Activated CD8-positive, alpha-beta T cell treated with anti-CD3 and anti-CD28 coated beads, Interleukin-2, amount 10 ng/mL, durations not matched to agents 7 days and 5 days (primary cell): Measurements from ENCODE around the gene CATSPER3. TPM values are rescaled to one million over a fixed set of nuclear protein-coding genes. Genes with fewer than 3 reads are reported as not detected.

ENCODE experiments used
- ATAC-seq: fragments of 150-1000 bp; cut with Tn5 transposase; one replicate; pipeline ENCODE4 v1.10.0; 2021; ENCODE audit warnings: moderate library complexity
- CTCF ChIA-PET: fragments of 350-600 bp; sonication (Branson Sonifier 250); formaldehyde crosslinking; loops from one replicate; lab custom pipeline; 2021; ENCODE audit warnings: antibody characterized with exemption; lab: Charles Lee
- POLR2A ChIA-PET: fragments of 350-600 bp; sonication (Branson Sonifier 250); formaldehyde crosslinking; loops from one replicate; lab custom pipeline; 2021; ENCODE audit warnings: antibody characterized with exemption; lab: Charles Lee
- DNase-seq: peaks from one replicate; pipeline ENCODE4 v3.0.0-alpha.2; 2020
- H3K27ac Mint-ChIP-seq: one replicate; pipeline ENCODE4 v1.8.0; 2021; ENCODE audit warnings: mild to moderate bottlenecking, mixed read lengths
- H3K27me3 Mint-ChIP-seq: one replicate; pipeline ENCODE4 v1.8.0; 2021; ENCODE audit warnings: low read depth, mixed read lengths
- H3K36me3 Mint-ChIP-seq: one replicate; pipeline ENCODE4 v1.8.0; 2021; ENCODE audit warnings: low read depth, mixed read lengths
- H3K4me1 Mint-ChIP-seq: one replicate; pipeline ENCODE4 v1.8.0; 2021; ENCODE audit warnings: low read depth, mixed read lengths
- H3K4me3 Mint-ChIP-seq: one replicate; pipeline ENCODE4 v1.8.0; 2021; ENCODE audit warnings: mild to moderate bottlenecking, mixed read lengths
- H3K9me3 Mint-ChIP-seq: one replicate; pipeline ENCODE4 v1.8.0; 2022; ENCODE audit warnings: mixed read lengths; ENCODE audit not compliant: insufficient read depth
- total RNA-seq, 2 experiments: library from RNA; stranded (reverse); gene quantifications; one replicate each; pipeline ENCODE4 v1.2.3, GENCODE V29; 2021

Gene CATSPER3
- total RNA-seq, 2 experiments from 2014 or later, result 0.68 to 0.89 TPM

DNA sequence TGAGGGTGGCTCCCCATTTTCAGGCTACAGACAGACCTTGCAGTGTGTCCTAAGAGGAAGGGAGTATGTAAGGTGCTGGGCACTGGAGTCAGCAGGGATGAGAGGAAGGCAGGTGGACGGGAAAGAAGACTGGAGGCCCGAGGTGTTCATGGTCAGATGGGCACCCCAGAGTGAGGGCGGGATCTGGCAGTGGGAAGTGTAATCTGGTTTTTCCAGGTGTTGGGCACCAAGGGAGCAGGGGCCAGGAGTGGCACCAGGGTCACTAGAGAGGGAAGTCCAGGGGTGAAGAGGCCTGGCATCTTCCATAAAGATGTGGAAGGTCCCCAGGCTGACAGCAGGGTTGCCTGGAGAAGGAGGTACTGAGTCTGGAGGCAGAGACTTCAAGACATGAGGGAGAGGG lies 36.7 kb downstream of the CATSPER3 start:
- Mint-ChIP-seq H3K4me3 (no peak overlapping the region), H3K9me3 (no peaks in the 10 kb centered on the region), H3K36me3 (no peaks in the 10 kb centered on the region), H3K27ac (no peak overlapping the region), H3K27me3 (peaks cover 12% of the 10 kb centered on the region), H3K4me1 (no peaks in the 10 kb centered on the region)
- ATAC-seq (no peak), DNase-seq (no peak)
- CTCF ChIA-PET, result no interaction called here
- POLR2A ChIA-PET, result no interaction called here

- Mint-ChIP-seq H3K4me3 (no peak overlapping the region), H3K4me1 (no peaks in the 10 kb centered on the region), H3K27me3 (peaks cover 9% of the 10 kb centered on the region), H3K9me3 (no peaks in the 10 kb centered on the region), H3K27ac (no peak overlapping the region), H3K36me3 (no peaks in the 10 kb centered on the region)
- ChIA-PET CTCF (no interaction called here), POLR2A (interaction anchor here (1.0 kb wide), 1 partner anchor 9 kb away, joined by 3 read pairs; no protein-coding TSS in a partner anchor)
- no peak for ATAC-seq
- no peak for DNase-seq
These were observed 37.4 kb downstream of the CATSPER3 start for GRCh38 chr5:135005076-135005475.

GRCh38 chr5:135007305-135007704 lies 39.6 kb downstream of the CATSPER3 start:
- H3K9me3 Mint-ChIP-seq, result no peaks in the 10 kb centered on the region
- no peaks in the 10 kb centered on the region for H3K4me1 Mint-ChIP-seq
- CTCF ChIA-PET, result no interaction called here
- DNase-seq, result no peak
- ATAC-seq, result no peak
- POLR2A ChIA-PET, result no interaction called here
- H3K4me3 Mint-ChIP-seq, result no peak overlapping the region
- H3K36me3 Mint-ChIP-seq, result no peaks in the 10 kb centered on the region
- H3K27ac Mint-ChIP-seq, result no peak overlapping the region
- H3K27me3 Mint-ChIP-seq, result peaks cover 3% of the 10 kb centered on the region

DNA sequence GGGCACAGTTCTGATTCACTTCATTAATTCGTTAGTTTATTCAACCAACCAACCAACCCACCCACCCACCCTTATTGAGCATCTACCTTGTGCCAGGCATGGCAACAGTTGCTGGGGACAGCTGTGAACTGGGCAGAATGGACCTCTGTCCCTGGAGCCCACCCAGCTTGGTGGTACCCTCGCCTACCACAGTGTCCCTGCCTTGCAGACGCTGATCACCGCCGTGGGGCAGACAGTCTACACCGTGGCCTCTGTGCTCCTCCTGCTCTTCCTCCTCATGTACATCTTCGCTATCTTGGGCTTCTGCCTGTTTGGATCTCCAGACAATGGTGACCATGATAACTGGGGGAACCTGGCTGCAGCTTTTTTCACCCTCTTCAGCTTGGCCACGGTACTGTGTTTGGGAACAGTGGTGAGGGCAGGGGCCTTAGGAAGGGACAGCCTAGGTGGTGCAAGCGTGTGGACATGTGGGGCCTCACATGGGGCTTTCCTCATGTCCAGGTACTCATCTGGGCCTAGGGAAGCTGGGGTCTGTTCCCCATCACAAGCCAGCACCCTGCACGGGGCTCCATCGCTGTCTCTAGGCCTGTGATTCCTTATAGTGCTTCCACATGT lies 40.1 kb downstream of the CATSPER3 start:
- ChIA-PET CTCF (no interaction called here), POLR2A (no interaction called here)
- Mint-ChIP-seq H3K36me3 (no peaks in the 10 kb centered on the region), H3K4me3 (no peak overlapping the region), H3K27ac (no peak overlapping the region), H3K9me3 (no peaks in the 10 kb centered on the region), H3K4me1 (no peaks in the 10 kb centered on the region), H3K27me3 (no peaks in the 10 kb centered on the region)
- no peak for ATAC-seq
- DNase-seq, result no peak

DNA sequence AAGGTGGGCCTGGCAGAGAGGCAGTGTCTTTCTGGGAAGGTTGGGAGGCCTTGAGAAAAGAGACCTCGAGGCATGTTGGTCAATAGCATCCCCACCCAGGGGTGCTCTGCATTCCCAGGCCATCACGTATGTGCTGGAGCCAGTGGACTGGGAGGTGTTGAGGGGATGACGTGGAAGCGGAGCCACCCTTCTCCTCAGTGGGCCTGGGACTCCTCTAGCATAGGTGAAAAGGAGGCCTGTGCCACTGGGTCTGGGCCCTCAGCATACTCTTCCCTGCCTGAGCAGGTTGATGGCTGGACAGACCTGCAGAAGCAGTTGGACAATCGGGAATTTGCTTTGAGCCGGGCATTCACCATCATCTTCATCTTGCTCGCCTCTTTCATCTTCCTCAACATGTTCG lies 40.8 kb downstream of the CATSPER3 start:
- Mint-ChIP-seq H3K4me1 (no peaks in the 10 kb centered on the region), H3K4me3 (no peak overlapping the region), H3K27ac (no peak overlapping the region), H3K27me3 (no peaks in the 10 kb centered on the region), H3K9me3 (no peaks in the 10 kb centered on the region), H3K36me3 (no peaks in the 10 kb centered on the region)
- ATAC-seq (no peak), DNase-seq (no peak)
- CTCF ChIA-PET, result no interaction called here
- POLR2A ChIA-PET, result no interaction called here

- POLR2A ChIA-PET, result no interaction called here
These were observed 41.5 kb downstream of the CATSPER3 start for GRCh38 chr5:135008981-135009735.

DNA sequence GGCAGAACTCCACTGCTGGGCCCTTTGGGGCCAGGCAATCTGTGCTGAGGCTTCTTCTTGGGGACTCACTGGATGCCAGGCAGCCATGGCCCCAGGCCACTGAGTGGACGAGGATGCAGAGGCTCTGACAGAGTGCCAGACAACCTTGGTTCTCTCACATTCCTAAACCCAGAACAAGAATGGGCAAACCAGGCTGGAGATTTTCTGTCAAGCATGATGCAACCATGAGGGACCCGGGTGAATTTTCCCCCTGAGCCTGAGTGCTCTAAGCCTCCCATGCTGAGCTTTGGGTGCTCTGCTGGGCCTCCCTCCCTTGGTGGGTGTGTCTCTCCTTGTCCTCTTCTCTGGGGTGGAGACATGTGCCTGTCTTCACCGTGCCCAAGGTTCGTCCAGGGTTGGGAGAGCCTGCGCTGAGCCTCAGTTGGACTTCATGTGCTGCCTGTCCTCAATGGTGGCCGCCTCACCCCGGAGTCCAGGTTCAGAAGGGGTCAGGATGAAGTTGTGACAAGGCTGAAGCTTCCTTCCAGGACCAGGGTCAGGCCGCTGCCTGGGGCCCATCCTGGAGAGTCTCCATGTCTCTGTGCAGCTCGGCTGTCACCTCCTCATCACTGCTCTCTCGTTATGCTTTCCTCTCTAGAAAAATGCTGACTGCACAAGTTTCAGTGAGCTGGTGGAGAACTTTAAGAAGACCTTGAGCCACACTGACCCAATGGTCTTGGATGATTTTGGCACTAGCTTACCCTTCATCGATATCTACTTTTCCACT lies 42.2 kb downstream of the CATSPER3 start:
- H3K27me3 Mint-ChIP-seq, result no peaks in the 10 kb centered on the region
- H3K4me1 Mint-ChIP-seq, result no peaks in the 10 kb centered on the region
- no peak overlapping the region for H3K27ac Mint-ChIP-seq
- CTCF ChIA-PET, result no interaction called here
- no peak for ATAC-seq
- no peaks in the 10 kb centered on the region for H3K36me3 Mint-ChIP-seq
- no peak for DNase-seq
- POLR2A ChIA-PET, result no interaction called here
- no peak overlapping the region for H3K4me3 Mint-ChIP-seq
- H3K9me3 Mint-ChIP-seq, result no peaks in the 10 kb centered on the region

More at GRCh38 chr5:135008981-135009735, 41.5 kb downstream of the CATSPER3 start:
- no peak for ATAC-seq
- CTCF ChIA-PET, result no interaction called here
- H3K27ac Mint-ChIP-seq, result no peak overlapping the region
- DNase-seq, result no peak
- H3K4me1 Mint-ChIP-seq, result no peaks in the 10 kb centered on the region
- no peak overlapping the region for H3K4me3 Mint-ChIP-seq
- no peaks in the 10 kb centered on the region for H3K36me3 Mint-ChIP-seq
- no peaks in the 10 kb centered on the region for H3K9me3 Mint-ChIP-seq
- H3K27me3 Mint-ChIP-seq, result no peaks in the 10 kb centered on the region

- H3K4me1 Mint-ChIP-seq, result no peaks in the 10 kb centered on the region
- POLR2A ChIA-PET, result no interaction called here
- CTCF ChIA-PET, result no interaction called here
These were observed 43.0 kb downstream of the CATSPER3 start for GRCh38 chr5:135010502-135011354.

GRCh38 chr5:135011355-135012032 lies 43.8 kb downstream of the CATSPER3 start:
- Mint-ChIP-seq H3K27ac (no peak overlapping the region), H3K9me3 (no peaks in the 10 kb centered on the region), H3K4me1 (no peaks in the 10 kb centered on the region), H3K27me3 (no peaks in the 10 kb centered on the region), H3K36me3 (no peaks in the 10 kb centered on the region), H3K4me3 (no peak overlapping the region)
- CTCF ChIA-PET, result no interaction called here
- ATAC-seq (no peak), DNase-seq (no peak)
- POLR2A ChIA-PET, result no interaction called here

More at GRCh38 chr5:135010502-135011354, 43.0 kb downstream of the CATSPER3 start:
- no peak for DNase-seq
- H3K27me3 Mint-ChIP-seq, result no peaks in the 10 kb centered on the region
- H3K36me3 Mint-ChIP-seq, result no peaks in the 10 kb centered on the region
- H3K9me3 Mint-ChIP-seq, result no peaks in the 10 kb centered on the region
- no peak overlapping the region for H3K4me3 Mint-ChIP-seq
- no peak for ATAC-seq
- H3K27ac Mint-ChIP-seq, result no peak overlapping the region

- DNase-seq (no peak), ATAC-seq (no peak)
- no peak overlapping the region for H3K27ac Mint-ChIP-seq
- H3K27me3 Mint-ChIP-seq, result no peaks in the 10 kb centered on the region
- no peaks in the 10 kb centered on the region for H3K9me3 Mint-ChIP-seq
- no peaks in the 10 kb centered on the region for H3K36me3 Mint-ChIP-seq
- H3K4me1 Mint-ChIP-seq, result no peaks in the 10 kb centered on the region
- H3K4me3 Mint-ChIP-seq, result no peak overlapping the region
- ChIA-PET POLR2A (no interaction called here), CTCF (no interaction called here)
These were observed 44.4 kb downstream of the CATSPER3 start for GRCh38 chr5:135012033-135012588.

DNA sequence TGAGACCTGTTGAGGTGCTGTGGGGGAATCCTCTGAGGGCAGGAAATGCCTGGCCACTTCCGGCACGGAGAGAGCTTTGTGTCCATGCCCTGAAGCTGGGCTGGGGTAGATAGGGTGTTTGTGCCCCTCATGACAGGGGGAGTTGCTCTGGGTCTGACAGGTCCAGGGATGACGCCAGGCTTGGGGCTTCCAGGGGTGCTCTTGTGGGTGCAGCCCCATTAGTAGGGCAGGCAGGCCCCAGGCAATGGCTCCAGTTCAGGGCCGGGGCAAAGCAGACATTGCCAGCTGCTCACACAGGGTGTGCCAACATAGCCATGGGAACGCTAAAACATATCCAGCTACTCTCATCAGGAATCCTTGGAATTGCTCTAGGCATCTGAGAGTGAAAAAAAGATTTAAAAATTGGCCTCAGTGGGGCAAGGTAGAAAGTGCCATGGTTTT lies 45.3 kb downstream of the CATSPER3 start:
- Mint-ChIP-seq H3K9me3 (no peaks in the 10 kb centered on the region), H3K4me1 (no peaks in the 10 kb centered on the region), H3K36me3 (no peaks in the 10 kb centered on the region), H3K27ac (no peak overlapping the region), H3K4me3 (no peak overlapping the region), H3K27me3 (no peaks in the 10 kb centered on the region)
- CTCF ChIA-PET, result no interaction called here
- ATAC-seq (no peak), DNase-seq (no peak)
- POLR2A ChIA-PET, result interaction anchor here (0.5 kb wide), 1 partner anchor 29 kb away, joined by 3 read pairs; no protein-coding TSS in a partner anchor
